Measurements from ENCODE around the gene ARSI.

GRCh38 chr5:150278916-150279315, 23.8 kb downstream of the ARSI start:
- TF ChIP-seq POLR2A (IDR thresholded peaks at IDR 0.05; ENCODE audit: low read length) (no peak), CTCF (IDR thresholded peaks at IDR 0.05) (no peak), EP300 (IDR thresholded peaks at IDR 0.05) (no peak), ESRRA (IDR thresholded peaks at IDR 0.05; ENCODE audit: borderline replicate concordance, low read length) (no peak), NR3C1 (IDR thresholded peaks at IDR 0.05) (no peak), CEBPB (IDR thresholded peaks at IDR 0.05) (no peak), RCOR1 (IDR thresholded peaks at IDR 0.05; ENCODE audit: low read depth, low read length) (no peak), TP53 (CRISPR knock-in tag; IDR thresholded peaks at IDR 0.05) (no peak)
